ENCODE data around the gene IQCM. TPM values are rescaled to one million over a fixed set of nuclear protein-coding genes. Genes with fewer than 3 reads are reported as not detected.

The IQCM gene
- polyA plus RNA-seq, 1 of the 3 experiments (the other 2 are of a cell fraction), result not detected

GRCh38 chr4:149630064-149630463 lies 185.6 kb downstream of the IQCM start:
- WGBS (ENCODE audit: low lambda C conversion rate), result 25% methylated on average over 3 of the region's 3 CpGs
- no peaks in the 10 kb centered on the region for H3K9me2 ChIP-seq
- H2AFZ ChIP-seq (ENCODE audit: low read depth), result no peak overlapping the region
- H3K9me3 ChIP-seq, result no peaks in the 10 kb centered on the region
- no peak overlapping the region for H3K4me2 ChIP-seq
- H3F3A ChIP-seq (replicated peaks; ENCODE audit: insufficient read depth), result no peaks in the 10 kb centered on the region
- TF ChIP-seq RFX5 (IDR thresholded peaks at IDR 0.05; ENCODE audit: low read length) (no peak), EP300 (IDR thresholded peaks at IDR 0.05; ENCODE audit: borderline replicate concordance in 1 of 2, low read depth in 1 of 2, low read length in 1 of 2) (no peak), TEAD4 (IDR thresholded peaks at IDR 0.05; ENCODE audit: borderline replicate concordance, insufficient read depth) (no peak), TAF1 (IDR thresholded peaks at IDR 0.05; ENCODE audit: borderline replicate concordance, low read depth, low read length) (no peak), MAX (IDR thresholded peaks at IDR 0.05; ENCODE audit: low read depth) (no peak), FOSL2 (IDR thresholded peaks at IDR 0.05; ENCODE audit: borderline replicate concordance, low read depth) (no peak), NFIC (IDR thresholded peaks at IDR 0.05; ENCODE audit: borderline replicate concordance) (no peak), SMC3 (IDR thresholded peaks at IDR 0.05; ENCODE audit: low read depth, low read length) (no peak), CTCF (IDR thresholded peaks at IDR 0.05) (no peak), CHD2 (IDR thresholded peaks at IDR 0.05; ENCODE audit: low read length, partially characterized antibody) (no peak), GABPA (IDR thresholded peaks at IDR 0.05; ENCODE audit: low read depth) (no peak), FOXM1 (IDR thresholded peaks at IDR 0.05; ENCODE audit: low read depth) (no peak), YY1 (IDR thresholded peaks at IDR 0.05; ENCODE audit: low read depth) (no peak), JUND (IDR thresholded peaks at IDR 0.05) (no peak), EZH2phosphoT487 (IDR thresholded peaks at IDR 0.05; ENCODE audit: borderline replicate concordance, low read depth) (no peak)
- TF ChIP-seq, protein P1, sequence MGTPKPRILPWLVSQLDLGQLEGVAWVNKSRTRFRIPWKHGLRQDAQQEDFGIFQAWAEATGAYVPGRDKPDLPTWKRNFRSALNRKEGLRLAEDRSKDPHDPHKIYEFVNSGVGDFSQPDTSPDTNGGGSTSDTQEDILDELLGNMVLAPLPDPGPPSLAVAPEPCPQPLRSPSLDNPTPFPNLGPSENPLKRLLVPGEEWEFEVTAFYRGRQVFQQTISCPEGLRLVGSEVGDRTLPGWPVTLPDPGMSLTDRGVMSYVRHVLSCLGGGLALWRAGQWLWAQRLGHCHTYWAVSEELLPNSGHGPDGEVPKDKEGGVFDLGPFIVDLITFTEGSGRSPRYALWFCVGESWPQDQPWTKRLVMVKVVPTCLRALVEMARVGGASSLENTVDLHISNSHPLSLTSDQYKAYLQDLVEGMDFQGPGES (IDR thresholded peaks at IDR 0.05; ENCODE audit: low read depth, low read length), result no peak
- no peak for DNase-seq
- no peaks in the 10 kb centered on the region; the same call in 1 of the 2 replicates for H3K27me3 ChIP-seq (ENCODE audit: insufficient read depth)
- H3K9ac ChIP-seq, result no peak overlapping the region
- no peaks in the 10 kb centered on the region for H3K36me3 ChIP-seq (replicated peaks in 1 of 2; ENCODE audit: control insufficient read depth in 1 of 2, insufficient read depth in 2 of 2, low read length in 1 of 2)
- POLR2A ChIA-PET, result no interaction called here
- no peak overlapping the region for H3K27ac ChIP-seq (ENCODE audit: low read depth in 2 of 2, low read length in 1 of 2)
- no peaks in the 10 kb centered on the region for H4K20me1 ChIP-seq (ENCODE audit: insufficient read depth)
- CTCF ChIA-PET, result no interaction called here
- no peaks in the 10 kb centered on the region for H3K79me2 ChIP-seq (ENCODE audit: insufficient read depth)
- H3K4me1 ChIP-seq (ENCODE audit: control insufficient read depth in 1 of 2, insufficient read depth in 2 of 2, low read depth in 1 of 2, low read length in 1 of 2), result no peaks in the 10 kb centered on the region
- no peak overlapping the region for H3K4me3 ChIP-seq (ENCODE audit: low read depth in 2 of 2, low read length in 1 of 2)

All from SK-N-SH (cell line).